ENCODE data around the gene DDX54.
"Not testable (repeated sequence)": the region's sequence is repeated elsewhere in the genome, so short reads cannot be mapped to it uniquely, and the experiment has no call there.

Gene DDX54

DNA sequence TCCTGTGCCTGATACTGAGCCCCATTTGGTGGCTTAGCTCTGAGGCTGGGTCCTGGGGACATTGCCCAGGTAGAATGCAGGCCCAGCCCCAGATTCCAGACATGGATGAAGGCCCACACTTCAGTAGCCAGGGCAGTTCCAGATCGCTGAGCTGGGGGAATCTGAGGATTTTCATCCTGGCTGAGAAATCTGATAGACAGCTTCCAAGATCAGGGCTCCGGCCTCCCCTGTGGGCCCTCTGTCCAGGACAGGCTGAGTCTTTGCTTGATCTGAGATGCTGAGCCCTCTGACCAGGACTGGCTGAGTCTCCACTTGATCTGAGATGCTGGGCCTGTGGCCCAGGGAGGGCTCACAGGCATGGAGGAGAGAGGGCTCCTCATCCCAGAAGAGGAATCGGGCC, 46.5 kb downstream of the DDX54 start:
- DNase-seq, result no peak

- DNase-seq, result no peak
These were observed 47.2 kb downstream of the DDX54 start for GRCh38 chr12:113137861-113138783.

GRCh38 chr12:113136990-113137511, 48.2 kb downstream of the DDX54 start:
- DNase-seq, result no peak

GRCh38 chr12:113136128-113136989, 48.9 kb downstream of the DDX54 start:
- DNase-seq, result peak; percentile 60

GRCh38 chr12:113135178-113136127, 49.8 kb downstream of the DDX54 start, which contains the start of gene RASAL1:
Gene RASAL1 (minus strand): TSS chr12:113135761. CDS start chr12:113135462, 299 bp downstream.
- DNase-seq, result peak; percentile 79

DNA sequence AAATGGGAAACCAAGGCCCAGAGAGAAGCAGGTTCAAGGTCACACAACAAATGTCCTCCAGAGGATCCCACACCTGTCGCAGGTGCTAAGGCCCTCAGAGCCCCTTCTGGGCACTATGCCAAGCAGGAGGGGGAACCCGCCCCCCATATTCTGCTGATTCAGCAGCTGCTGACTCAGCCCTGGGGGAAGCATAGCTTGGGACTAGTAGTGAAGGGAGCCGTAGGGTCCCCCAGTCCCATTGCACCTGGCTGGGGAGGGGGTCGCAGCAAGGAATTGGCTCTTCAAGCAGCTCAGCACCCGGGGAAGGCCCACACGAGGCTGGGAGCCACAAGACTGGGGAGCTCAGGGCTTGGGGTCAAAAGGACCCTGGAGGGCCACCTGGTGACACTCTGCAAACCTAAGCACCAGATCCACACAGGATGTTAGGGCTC, 50.7 kb downstream of the DDX54 start:
- no peak for DNase-seq

- no peak for DNase-seq
These were observed 51.2 kb downstream of the DDX54 start for GRCh38 chr12:113134071-113134470.

GRCh38 chr12:113133666-113134065, 51.6 kb downstream of the DDX54 start:
- no peak for DNase-seq

DNA sequence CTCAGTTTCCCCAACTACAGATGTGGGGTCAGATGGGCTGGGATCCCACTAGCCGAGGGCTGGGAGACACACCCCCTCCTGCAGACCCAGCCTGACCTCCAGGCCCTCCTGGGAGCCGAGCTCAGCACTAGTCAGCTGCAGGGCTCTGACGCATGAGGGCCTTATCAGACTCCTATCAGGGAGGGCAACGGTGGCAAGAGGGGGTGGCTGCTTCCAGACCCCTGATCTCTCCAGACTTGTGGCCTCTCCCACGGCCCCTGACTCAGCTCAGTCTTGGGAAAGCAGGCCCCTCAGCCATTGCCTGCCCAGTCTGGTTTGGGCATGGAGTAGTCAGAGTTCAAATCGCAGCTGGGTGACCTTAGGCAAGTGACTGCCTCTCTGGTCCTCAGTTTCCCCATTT, 52.2 kb downstream of the DDX54 start:
- DNase-seq, result no peak

GRCh38 chr12:113131556-113131955, 53.7 kb downstream of the DDX54 start:
- DNase-seq, result no peak

DNA sequence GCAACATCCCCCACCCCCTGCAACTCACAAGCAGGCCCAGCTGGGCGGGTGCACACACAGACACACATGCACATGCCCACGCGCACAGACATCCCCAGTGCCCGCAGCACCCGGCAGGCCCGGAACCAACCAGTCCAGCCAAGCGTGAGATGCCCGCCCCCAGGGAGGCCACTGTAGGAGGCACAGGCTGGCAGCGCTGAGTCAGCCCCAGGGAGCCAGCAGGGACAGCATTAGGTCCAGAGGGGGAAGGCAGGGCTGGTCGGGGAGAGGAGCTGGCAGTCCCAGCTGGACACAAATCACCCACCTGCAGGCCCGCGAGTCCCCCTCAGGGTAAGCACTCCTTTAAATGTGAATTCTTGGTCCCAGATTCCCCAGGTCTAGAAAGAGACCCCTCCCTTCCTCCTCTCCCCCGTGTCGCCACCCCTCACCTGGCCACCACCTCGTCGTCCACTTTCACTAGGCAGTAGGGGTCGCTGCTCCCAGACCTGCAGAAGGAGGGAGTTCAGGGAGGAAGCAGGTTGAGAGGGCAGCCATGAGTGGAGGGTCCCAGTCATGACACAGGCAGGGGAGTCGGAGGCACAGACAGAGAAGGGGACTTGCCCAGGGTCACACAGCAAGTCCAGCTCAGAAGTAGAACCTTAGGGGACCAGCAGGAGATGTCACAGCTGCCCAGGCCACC, 54.7 kb downstream of the DDX54 start:
- DNase-seq, result no peak

- DNase-seq, result no peak
These were observed 55.4 kb downstream of the DDX54 start for GRCh38 chr12:113129664-113130456.

DNA sequence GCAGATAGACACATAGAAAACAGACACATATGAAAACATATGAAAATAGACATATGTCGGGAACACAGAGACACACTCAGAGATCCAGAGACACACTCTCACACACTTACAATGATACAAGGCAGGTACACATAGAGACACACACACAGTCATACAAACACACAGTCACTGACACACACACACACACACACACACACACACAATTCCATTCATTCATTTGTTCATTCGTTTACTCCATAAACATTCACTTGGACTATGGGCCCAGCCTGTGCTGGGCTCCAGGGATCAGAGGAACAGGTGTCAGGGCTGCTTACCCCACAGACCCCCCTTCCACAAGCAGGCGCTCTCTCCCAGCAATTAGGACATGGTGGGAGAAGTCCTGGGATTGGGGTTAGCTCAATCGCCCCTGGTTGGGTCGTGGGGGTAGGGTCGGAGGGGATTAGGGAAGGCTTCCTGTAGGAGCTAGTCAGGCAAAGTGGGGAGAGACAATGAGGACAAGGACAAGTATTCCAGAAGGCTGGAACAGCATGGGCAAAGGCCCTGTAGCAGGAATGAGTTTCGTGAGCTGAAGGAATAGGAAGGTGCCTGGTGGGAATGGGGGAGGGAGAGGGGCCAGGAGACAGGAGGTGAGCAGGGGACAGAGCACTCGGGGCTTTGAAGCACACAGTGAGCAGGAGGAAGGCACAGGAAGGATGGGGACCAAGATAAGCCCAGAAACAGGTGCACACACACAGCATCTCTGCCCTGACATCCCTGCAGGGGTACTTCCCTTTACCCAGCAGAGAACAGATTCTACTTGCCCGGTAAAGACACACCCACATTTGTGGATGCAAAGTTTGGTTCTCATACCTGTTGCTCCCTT, 56.2 kb downstream of the DDX54 start:
- DNase-seq, result no peak

DNA sequence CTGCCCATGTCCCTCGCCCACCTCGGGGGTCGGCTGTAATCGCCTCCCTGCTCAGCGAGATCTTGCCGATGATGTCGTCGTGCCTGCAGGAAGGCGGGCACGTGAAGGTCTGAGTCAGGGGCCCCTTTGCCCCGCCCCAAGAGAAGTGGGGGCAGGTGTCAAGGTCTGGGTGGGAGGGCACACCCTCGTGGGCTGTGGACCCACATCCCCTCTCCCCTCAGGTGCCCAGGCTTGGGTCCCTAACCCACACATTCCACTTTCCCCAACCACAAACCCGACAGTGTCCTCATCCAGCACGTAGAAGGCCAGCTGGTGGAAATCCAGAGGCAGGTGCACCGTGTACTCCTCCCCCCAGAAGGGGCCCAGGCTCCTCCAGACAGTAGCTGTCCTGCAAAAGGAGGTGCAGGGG, 57.5 kb downstream of the DDX54 start:
- no peak for DNase-seq

DNA sequence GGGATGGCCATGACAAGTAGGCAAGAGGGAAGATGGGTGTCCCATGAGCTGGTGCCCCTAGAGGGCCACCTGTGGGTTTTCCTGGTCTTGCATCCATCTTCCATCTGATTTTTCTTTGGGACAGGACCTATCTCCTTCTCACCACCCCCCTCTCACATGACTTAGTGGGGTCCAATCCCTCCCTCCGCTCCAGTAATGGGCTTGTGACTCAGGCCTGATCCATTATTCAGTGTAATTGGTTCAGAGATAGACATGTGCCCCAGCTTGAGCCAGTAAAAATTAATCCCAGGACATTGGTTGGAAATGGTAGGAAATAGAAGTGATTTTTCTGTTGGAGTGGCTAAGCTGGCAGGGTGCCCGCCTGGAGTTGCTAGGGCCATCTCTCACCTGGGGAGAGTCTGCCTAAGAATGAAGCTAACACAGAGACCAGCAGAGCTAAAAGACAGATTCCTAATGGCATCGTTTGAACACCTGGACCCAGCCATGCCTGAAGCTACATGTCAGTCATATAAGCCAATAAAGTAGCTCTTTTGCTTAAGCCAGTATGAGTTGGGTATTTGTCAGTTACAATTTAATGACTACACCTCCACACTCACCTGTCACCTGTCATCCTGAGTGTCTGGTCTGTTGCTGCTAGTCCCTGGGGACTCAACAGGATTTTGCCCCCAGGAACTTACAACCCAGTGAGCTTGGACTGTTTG, 64.5 kb downstream of the DDX54 start:
- DNase-seq, result no peak

GRCh38 chr12:113119980-113120669, 65.2 kb downstream of the DDX54 start:
- DNase-seq, result no peak

DNA sequence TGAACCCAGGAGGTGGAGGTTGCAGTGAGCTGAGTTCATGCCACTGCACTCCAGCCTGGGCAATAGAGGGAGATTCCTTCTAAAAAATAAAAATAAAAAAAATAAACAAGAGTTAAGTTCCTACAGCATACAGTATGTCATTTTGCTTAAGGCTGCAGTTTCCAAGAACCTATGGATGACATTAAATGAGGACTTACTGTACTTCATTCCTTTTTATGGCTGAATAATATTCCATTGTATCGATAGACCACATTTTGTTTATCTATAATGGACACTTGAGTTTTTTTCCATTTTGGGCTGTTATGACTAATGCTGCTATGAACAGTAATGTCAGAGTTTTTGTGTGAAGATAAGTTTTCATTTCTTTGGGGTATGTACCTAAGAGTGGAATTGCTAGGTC, 67.1 kb downstream of the DDX54 start:
- DNase-seq, result no peak

DNA sequence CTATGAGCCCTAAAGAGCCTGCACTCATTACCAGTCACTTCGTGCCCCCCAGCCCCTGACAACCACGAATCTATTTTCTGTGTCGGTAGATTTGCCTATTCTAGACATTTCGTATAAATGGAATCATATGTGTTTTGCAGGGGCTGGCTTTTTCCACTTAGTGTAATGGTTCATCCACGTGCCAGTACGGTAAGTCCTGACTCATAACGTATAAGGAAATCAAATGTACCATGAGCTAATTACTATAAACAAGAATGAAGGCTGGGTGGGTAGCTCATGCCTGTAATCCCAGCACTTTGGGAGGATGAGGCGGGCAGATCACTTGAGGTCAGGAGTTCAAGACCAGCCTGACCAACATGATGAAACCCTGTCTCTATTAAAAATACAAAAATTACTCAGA, 67.6 kb downstream of the DDX54 start:
- not testable (repeated sequence) for DNase-seq
